NCI-H1105 treated with DMSO at 0.1 percent for 48 hours (cell line): Measurements from ENCODE around the gene AURKAIP1.

Experiments
- DNase-seq: peaks from one replicate; lab custom pipeline; 2025; lab: John Stamatoyannopoulos, UW

AURKAIP1 gene

DNA sequence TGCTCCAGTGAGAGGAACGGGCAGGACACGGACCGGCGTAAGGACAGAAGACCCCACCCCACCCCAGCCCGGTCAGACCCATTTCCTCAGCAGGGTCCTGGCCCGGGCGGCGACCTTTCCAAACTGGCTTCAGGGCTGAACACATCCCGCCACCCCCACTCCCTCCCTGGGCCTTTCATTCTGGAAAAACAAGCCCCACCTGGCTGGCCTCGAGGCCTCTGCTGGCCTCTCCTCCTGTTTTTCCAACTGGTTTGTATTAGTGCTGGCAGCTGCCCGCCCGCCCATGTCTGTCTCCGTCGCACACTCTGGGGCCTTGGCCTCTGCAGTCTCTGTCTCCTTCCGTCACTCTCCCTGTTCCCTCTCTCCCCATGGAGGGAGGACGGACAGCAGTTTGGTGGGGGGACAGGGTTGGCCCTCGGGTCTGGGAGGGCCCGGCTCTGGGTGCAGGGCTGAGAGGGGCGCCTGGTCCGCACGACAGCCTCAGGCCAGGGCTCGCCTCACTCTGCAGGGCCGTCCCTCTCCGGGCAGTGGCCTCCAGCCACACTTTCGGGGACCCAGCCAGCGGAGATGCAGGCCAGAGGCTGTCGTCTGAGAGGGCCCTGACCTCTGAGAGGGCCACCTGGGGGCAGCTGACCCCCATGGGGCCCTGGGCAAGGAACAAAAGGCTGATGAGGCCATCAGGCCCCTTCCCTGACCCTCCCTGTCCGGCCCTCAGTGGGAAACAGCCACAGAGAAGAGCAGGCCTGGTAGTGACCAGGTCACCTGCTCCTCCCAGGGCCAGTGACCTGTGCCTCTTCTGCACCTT lies 15.1 kb downstream of the AURKAIP1 start:
- DNase-seq = no peak

DNA sequence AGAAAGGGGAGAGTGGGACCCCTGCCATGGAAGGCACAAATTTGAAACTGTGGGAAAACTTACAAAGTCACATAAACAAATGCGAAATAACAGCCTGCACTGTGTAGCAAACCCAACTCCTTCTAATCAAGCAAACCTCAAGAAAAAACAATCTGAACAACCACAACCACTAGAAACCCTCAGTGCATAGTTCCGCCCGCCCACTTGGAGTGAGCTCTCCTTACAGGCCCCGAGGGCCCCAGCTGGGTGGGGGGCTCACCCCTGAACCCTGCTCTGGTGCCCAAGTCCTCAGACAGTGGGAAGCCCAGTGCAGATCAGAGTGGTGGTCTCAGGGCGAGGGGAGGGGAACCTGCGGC lies 15.7 kb downstream of the AURKAIP1 start:
- no peak for DNase-seq

DNA sequence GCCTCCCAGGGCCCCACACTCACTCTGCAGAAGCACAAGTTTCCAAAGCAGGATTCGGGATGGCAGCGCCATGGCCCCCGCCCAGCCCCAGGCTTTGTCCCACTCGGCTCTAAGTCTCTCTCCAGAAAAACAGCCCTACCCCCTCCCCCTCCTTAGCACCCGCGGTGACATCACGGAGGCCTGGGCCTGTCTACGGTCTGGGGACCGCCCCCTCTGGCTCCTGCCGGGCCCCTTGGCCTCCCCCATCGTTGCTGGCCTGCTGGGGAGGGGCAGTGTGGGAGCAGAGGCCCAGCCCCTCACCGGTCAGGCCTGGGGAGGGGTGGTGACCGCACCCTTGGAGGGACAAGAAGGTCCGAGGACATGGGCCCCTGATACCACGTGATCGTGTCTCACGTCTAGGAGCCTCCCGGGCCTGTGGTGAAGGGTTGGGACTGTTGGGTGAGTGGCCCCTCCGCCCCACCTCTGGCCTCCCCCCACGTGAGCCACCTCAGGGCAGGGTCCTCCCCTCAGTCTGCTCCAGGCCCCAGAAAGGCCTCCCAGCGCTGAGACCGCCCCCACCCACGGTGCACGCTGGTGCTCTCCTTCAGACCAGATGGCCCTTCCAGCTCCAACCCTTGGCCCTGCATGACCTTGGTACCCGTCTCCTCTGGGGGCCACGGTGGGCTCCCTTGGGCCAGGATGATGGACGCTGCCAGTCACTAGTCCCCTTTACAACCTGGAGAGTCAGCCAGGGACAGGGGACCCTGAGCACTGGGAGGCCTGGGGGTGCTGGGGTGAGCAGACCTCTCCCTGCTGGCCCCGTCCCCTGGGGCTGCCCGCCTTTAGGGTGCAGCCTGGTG lies 16.4 kb downstream of the AURKAIP1 start, which contains the start of gene MXRA8:
Gene MXRA8, minus strand, starts transcription at position 123 of the 839 bp plus-strand sequence. Its CDS starts 51 bp downstream, at position 72.
- no peak for DNase-seq

DNA sequence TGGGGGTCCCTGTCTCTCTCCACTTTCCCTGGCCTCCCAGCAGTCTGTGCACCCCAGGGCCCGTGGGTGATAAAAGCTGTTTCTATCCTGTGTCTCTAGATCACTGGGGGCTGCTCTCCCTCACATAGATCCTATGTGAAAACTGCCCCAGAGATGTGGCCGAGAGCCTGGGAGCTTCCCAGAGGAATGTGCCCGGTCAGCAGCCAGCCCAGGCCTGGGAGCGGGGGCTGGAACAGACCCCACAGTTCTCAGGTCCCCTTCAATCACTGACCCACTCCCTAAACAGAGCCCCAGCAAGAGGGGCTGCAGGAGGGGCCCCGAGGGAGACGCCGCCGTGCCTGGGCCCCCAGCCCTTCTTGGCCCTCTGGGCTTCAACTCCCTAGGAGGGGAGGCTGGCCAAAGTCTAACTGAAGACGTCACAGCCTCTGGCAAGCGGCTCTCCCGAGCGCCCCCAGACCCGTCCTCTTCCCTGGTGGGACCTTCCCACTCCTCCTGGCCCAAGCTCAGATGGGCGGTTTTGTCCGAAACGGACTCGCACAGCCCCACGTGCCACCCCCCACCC lies 17.1 kb downstream of the AURKAIP1 start:
- DNase-seq = no peak

- DNase-seq = no peak
Observed at GRCh38 chr1:1356796-1357401, 18.1 kb downstream of the AURKAIP1 start.

- DNase-seq = no peak
Observed at GRCh38 chr1:1356166-1356795, 18.7 kb downstream of the AURKAIP1 start.

DNA sequence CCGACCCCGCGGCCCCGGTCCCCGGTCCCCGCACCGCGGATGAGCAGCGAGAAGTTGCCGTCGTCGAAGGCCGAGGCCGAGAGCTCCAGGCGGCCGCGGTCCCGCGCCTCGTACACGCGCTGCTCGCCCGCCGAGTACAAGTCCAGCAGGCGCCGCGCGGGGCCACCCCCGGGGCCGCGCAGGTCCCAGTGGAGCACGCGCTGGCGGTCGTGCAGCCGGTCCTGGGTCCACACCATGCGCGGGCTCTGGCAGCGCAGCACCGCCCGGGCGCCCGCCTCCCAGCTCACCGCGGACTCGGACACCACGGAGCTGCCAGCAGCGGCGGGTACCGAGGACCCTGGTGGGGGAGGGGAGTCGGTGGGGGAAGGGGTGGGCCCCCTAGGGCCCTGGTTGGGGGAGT lies 19.6 kb downstream of the AURKAIP1 start:
- DNase-seq = peak; percentile 26

DNA sequence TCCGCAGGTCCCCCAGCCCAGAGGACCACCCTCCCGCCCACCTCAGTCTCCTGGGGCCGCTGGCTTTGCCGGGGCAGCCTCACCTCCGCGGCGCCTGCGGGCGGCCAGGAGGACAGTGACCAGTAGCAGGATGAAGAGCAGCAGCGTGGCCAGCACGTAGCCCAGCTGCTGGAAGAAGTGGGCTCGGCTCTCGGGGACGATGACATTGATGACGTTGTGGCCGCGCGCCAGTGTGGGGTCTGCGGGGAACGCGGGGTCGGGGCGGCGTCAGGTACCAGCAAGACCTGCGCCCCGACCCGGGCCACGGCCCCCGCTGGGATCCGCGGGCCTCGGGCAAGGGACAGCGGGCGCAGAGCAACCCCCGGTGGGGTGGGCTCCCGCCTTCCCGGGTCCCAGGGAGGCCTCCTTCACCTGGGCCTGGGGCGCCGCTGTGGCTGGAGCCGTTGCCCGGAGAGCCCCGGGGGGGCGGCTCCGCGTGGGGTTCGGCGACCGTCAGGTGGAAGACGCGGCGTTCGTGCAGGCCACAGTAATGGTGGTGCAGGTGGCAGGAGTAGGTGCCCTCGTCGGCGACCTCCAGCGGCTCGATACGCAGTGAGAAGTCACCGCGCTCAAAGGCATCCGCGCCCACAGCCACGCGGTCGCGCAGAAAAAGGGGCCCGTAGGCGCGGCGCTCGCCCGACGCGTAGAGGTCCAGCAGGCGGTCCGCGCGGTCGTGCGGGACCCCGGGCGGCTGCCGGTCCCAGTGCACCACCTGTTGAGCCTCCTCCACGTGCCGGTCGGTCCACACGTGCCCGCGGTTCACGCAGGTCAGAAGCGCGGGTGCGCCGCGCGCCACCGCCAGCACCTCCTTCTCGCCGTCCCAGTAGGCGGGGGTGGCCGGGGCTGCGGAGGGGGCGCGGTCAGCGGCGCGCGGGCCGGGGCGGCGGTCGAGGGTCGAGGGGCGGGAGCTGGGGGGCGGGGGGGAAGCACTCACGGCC lies 20.4 kb downstream of the AURKAIP1 start:
- peak; percentile 13 for DNase-seq

GRCh38 chr1:1353389-1354151 lies 21.4 kb downstream of the AURKAIP1 start:
- peak; percentile 19 for DNase-seq

- DNase-seq = no peak
Observed at GRCh38 chr1:1352786-1353388, 22.1 kb downstream of the AURKAIP1 start.

DNA sequence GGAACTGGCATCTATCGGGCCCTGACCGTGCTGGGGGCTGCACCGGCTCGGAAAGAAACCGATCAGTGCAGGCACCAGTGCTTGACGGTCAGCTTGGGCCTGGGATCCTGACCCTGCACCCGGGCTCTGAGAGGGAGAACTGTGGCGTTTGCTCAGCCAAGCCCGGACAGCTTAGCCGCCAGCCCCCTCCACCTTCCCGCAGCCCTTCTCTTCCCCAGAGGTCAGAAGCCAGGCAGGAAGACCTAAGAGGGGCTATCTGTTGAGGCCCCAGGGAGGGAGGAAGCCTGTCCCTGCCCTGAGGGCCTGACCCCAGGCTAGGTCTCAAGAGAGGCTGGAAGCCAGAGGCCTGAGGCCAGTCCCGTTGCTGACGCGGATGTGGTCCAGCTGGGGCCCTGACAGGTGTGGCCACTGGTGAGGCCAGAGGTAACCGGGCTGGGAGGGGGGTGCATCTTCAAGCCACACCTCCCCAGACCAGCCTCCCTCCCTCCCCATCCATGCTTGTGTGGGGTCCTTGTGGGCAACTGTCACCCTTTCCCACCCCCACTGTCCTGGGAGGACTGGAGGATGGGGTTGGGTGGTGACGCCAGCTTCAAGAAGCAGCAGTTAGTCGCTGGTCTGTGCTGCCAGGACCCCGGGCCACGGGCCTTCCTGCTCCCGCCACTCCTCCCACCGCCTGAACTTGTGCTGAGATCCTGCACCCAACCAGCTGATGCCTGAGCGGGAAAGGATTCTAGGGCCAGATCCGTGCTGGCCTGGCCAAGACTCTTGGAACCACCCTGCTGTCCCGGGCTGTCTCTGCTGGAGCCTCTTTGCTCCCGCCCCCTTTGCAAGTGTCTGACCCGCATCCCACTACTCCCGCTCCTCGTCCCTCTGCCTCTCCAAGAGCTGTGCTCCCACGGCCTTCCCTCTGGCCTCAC lies 23.2 kb downstream of the AURKAIP1 start:
- DNase-seq = no peak

DNA sequence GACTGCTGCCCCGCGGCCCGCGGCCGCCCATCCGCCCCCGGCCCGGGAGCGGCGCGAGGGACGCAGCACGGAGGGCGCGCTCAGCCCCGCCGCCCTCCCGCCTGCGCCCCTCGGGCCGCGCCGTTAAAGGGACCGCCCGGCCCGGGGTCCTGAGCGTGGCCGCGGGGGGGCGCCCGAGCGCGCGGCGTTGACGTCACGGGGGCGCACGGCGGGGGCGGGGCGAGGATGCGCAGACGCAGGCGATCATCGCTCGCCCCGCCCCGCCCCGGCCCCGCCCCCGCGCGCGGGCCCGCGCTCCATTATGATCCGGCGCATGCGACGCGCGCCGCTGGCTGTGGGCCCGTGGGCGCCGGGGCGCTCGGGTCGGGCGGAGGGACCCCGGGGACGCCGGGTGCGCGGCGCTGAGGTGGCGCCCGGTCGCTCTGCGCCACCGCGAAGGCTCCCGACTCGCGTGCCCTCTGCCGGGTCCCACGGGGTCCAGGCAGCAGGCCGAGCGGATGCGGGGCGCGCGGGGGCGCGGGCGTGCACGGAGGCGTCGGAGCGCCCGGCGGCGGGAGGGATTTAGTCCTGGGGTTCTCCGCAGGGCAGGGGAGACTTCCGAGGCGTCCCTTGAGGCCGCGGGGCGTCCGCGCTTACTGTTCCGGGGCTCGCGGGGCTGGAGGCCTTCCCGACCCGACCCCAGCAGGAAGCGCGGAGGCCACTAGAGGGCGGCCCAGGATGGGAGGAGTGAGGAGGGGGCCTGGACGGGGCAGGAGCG lies 25.6 kb downstream of the AURKAIP1 start, which contains the start of gene DVL1:
Gene DVL1, minus strand, starts transcription at position 163 of the 757 bp plus-strand sequence. CDS start 353 bp downstream, outside the sequence.
- peak; percentile 57 for DNase-seq

GRCh38 chr1:1348420-1349255 lies 26.4 kb downstream of the AURKAIP1 start:
- peak; percentile 14 for DNase-seq

DNA sequence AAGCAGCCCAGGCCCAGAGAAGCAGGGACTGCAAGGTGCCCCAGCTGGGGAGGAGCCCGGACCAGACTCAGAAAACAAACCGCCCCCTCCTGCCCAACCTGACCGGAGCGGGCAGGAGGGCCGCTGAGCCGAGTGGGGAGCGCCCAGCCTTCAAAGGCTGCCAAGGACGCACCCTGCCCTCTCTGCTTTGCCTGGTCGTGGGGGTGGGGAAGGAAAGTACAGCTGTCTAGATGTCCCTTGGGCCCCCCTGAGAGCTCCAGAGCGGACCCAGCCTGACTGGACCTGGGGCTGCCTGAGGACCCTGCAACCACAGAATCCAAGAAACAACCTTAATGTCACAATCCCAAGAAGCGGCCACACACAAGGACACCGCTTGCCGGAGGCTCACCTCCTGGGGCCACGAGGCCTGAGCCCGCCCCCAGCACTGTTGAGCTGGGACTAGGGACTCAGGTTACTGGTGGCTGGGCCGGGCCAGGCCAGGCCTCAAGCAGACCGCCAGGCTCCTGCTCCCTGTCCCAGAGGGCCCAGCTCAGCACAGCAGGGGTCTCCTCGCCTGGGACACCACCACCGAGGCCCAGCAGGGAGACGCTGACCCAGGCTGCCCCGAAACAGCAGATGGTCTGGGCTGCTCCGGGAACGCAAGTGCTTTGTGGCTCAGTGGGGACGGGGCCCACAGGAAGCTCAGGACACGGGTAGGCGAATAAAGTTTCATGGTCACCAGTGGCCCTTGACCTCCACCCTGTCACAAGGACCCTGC lies 27.2 kb downstream of the AURKAIP1 start:
- DNase-seq = no peak

- DNase-seq = no peak
Observed at GRCh38 chr1:1347026-1347595, 27.9 kb downstream of the AURKAIP1 start.
